Fibroblast of pulmonary artery (primary cell): ENCODE measurements around the gene ANTKMT.

ENCODE experiments used
- DNase-seq: peaks from one replicate; pipeline ENCODE4 v3.0.0-alpha.2; 2010; ENCODE audit warnings: low read depth
- H3K4me3 ChIP-seq: replicated peaks from 2 replicates; pipeline ENCODE4 v1.5.1; 2011; ENCODE audit warnings: low read depth, mild to moderate bottlenecking, control low read depth, low read length, moderate library complexity
- CTCF ChIP-seq: IDR thresholded peaks from 2 replicates; pipeline ENCODE4 v1.5.1; 2011; ENCODE audit warnings: mild to moderate bottlenecking, control low read depth, low read length, inconsistent platforms; ENCODE audit errors: missing control alignments

The ANTKMT gene

GRCh38 chr16:682493-683395, 38.2 kb upstream of the ANTKMT start:
- H3K4me3 ChIP-seq, result peak overlapping the region; percentile 57
- DNase-seq, result no peak

GRCh38 chr16:683396-684070, 37.4 kb upstream of the ANTKMT start:
- no peak for TF ChIP-seq CTCF
- peak overlapping the region; percentile 57 for H3K4me3 ChIP-seq
- DNase-seq, result no peak

More at GRCh38 chr16:682493-683395, 38.2 kb upstream of the ANTKMT start:
- no peak for TF ChIP-seq CTCF

- DNase-seq, result peak; percentile 95
- TF ChIP-seq CTCF, result no peak
Measured at GRCh38 chr16:684071-684794, 36.7 kb upstream of the ANTKMT start, which contains the start of gene JMJD8. Gene JMJD8, minus strand, starts transcription at chr16:684334. Its CDS starts 15 bp downstream, at chr16:684319.

GRCh38 chr16:684961-685696, 35.8 kb upstream of the ANTKMT start:
- no peak for DNase-seq
- H3K4me3 ChIP-seq, result no peak overlapping the region
- no peak for TF ChIP-seq CTCF

More at GRCh38 chr16:684071-684794, 36.7 kb upstream of the ANTKMT start, which contains the start of gene JMJD8:
- peak within 1 kb of the TSS; percentile 57 for H3K4me3 ChIP-seq

- peak; percentile 34 for DNase-seq
- TF ChIP-seq CTCF, result peak; percentile 34
- H3K4me3 ChIP-seq, result no peak overlapping the region
Measured at GRCh38 chr16:685967-686366, 35.0 kb upstream of the ANTKMT start.
